Sigmoid colon (tissue), 7 donors: ENCODE measurements around the gene ADGRV1. TPM values are rescaled to one million over a fixed set of nuclear protein-coding genes. Genes with fewer than 3 reads are reported as not detected.

Source experiments
- DNase-seq: peaks from one replicate; pipeline ENCODE4 v3.0.0-alpha.2; 2019
- H3K27ac ChIP-seq, 4 donors: fragments of 200-600 bp; sonication (generic); one replicate each; pipeline ENCODE4 v1.5.1; 2016 to 2019; ENCODE audit warnings: mild to moderate bottlenecking in 1 of 4
- H3K27me3 ChIP-seq, 3 donors: fragments of 200-600 bp; sonication (generic); one replicate each; pipeline ENCODE4 v1.5.1; 2019; ENCODE audit warnings: mild to moderate bottlenecking in 1 of 3
- H3K36me3 ChIP-seq, 4 donors: fragments of 200-600 bp; sonication (generic); one replicate each; pipeline ENCODE4 v1.5.1; 2016 to 2019
- H3K4me1 ChIP-seq, 4 donors: fragments of 200-600 bp; sonication (generic); one replicate each; pipeline ENCODE4 v1.5.1; 2017 to 2019
- H3K4me3 ChIP-seq, 4 donors: fragments of 200-600 bp; sonication (generic); one replicate each; pipeline ENCODE4 v1.5.1; 2017 to 2019; ENCODE audit warnings: mild to moderate bottlenecking in 2 of 4, moderate library complexity in 1 of 4
- H3K9me3 ChIP-seq, 4 donors: fragments of 200-600 bp in 3 of 4; sonication (generic) in 3 of 4; one replicate each; pipeline versions ENCODE4 v1.5.1 to v1.6.1; 2013 to 2019
- CTCF ChIP-seq, 4 experiments: fragments of 450-650 bp in 3 of 4; fragments of 200-600 bp in 1 of 4; IDR thresholded peaks; one replicate each; pipeline ENCODE4 v1.5.1; 2016 to 2019; ENCODE audit warnings: antibody characterized with exemption in 4 of 4, mild to moderate bottlenecking in 3 of 4, moderate library complexity in 2 of 4
- EP300 ChIP-seq, 4 donors: sonication (generic); formaldehyde crosslinking; IDR thresholded peaks; one replicate each; pipeline ENCODE4 v1.6.1; 2017; ENCODE audit warnings: antibody characterized with exemption in 4 of 4
- POLR2A ChIP-seq, 2 donors: fragments of 450-650 bp; IDR thresholded peaks; one replicate each; pipeline ENCODE4 v1.6.1; 2016; ENCODE audit warnings: antibody characterized with exemption in 2 of 2, mild to moderate bottlenecking in 2 of 2, moderate library complexity in 2 of 2
- POLR2AphosphoS5 ChIP-seq, 4 donors: sonication (generic); formaldehyde crosslinking; IDR thresholded peaks; one replicate each; pipeline ENCODE4 v1.6.1; 2017; ENCODE audit warnings: antibody characterized with exemption in 4 of 4
- WGBS, 2 donors: extraction: QIAGEN DNeasy Blood & Tissue Kit; methylation state at CpG; one replicate each; pipeline ENCODE4 v1.1.7; 2013; 5-methylcytosine and 5-hydroxymethylcytosine counted together
- intact Hi-C: fragments of 100-400 bp; cut with DNase I; formaldehyde crosslinking; loops from one replicate; pipeline ENCODE4 v1.15.1; 2023
- polyA plus RNA-seq, 3 donors: library from polyadenylated mRNA; stranded (reverse); fragments of 200-250 nt; gene quantifications; one replicate each; pipeline ENCODE4 v1.2.3, GENCODE V29; 2013
- total RNA-seq, 4 donors: library from RNA; depleted of rRNA; stranded (reverse); fragments of >200 nt; gene quantifications; one replicate each; pipeline ENCODE4 v1.1.0, GENCODE V29; 2016
- donor health status: healthy with polysubstance abuse.
- donor health status: Bipolar disorder and iron deficiency.
- donor health status: healthy.

ADGRV1 gene
- total and polyA plus RNA-seq, 7 donors: 0.54 to 2.1 (median 0.74) TPM; not detected in 1

GRCh38 chr5:91052977-91053740 is 494.6 kb downstream of the ADGRV1 start:
- intact Hi-C loops: no loop called here
- no peaks in the 10 kb centered on the region for H3K36me3 ChIP-seq
- H3K4me1 ChIP-seq: peaks cover 0 to 48% (median 38%) of the 10 kb centered on the region in 4 donors
- DNase-seq: no peak
- peak overlapping the region in 3 of 4 donors; percentile 29 to 36 (median 31) for H3K27ac ChIP-seq
- TF ChIP-seq POLR2AphosphoS5 (IDR thresholded peaks at IDR 0.05) (peak in 1 of 4 donors; percentile 29), EP300 (IDR thresholded peaks at IDR 0.05) (no peak), CTCF (IDR thresholded peaks at IDR 0.05) (no peak)
- no peaks in the 10 kb centered on the region for H3K9me3 ChIP-seq
- no peaks in the 10 kb centered on the region for H3K27me3 ChIP-seq
- 37 to 46% methylated on average over 4 of the region's 4 CpGs for WGBS, 2 donors
- H3K4me3 ChIP-seq: no peak overlapping the region

GRCh38 chr5:91053741-91054025 is 495.1 kb downstream of the ADGRV1 start:
- Histone ChIP-seq H3K9me3 (no peaks in the 10 kb centered on the region), H3K27ac (peak overlapping the region in 3 of 4 donors; percentile 29 to 36 (median 31)), H3K4me3 (no peak overlapping the region), H3K4me1 (peaks cover 0 to 48% (median 39%) of the 10 kb centered on the region in 4 donors), H3K36me3 (no peaks in the 10 kb centered on the region), H3K27me3 (no peaks in the 10 kb centered on the region)
- TF ChIP-seq POLR2AphosphoS5 (IDR thresholded peaks at IDR 0.05) (no peak), POLR2A (IDR thresholded peaks at IDR 0.05) (no peak), CTCF (IDR thresholded peaks at IDR 0.05) (no peak), EP300 (IDR thresholded peaks at IDR 0.05) (no peak)
- DNase-seq: no peak
- intact Hi-C loops: no loop called here
- WGBS, 2 donors: 81 to 87% methylated on average over 1 of the region's 1 CpG

- H3K4me1 ChIP-seq: peaks cover 0 to 38% (median 32%) of the 10 kb centered on the region in 4 donors
- TF ChIP-seq POLR2A (IDR thresholded peaks at IDR 0.05) (no peak), CTCF (IDR thresholded peaks at IDR 0.05) (no peak), EP300 (IDR thresholded peaks at IDR 0.05) (no peak), POLR2AphosphoS5 (IDR thresholded peaks at IDR 0.05) (no peak)
- H3K27me3 ChIP-seq: no peaks in the 10 kb centered on the region
- intact Hi-C loops: no loop called here
- no peak for DNase-seq
- no peak overlapping the region for H3K4me3 ChIP-seq
- no peaks in the 10 kb centered on the region for H3K9me3 ChIP-seq
- no peak overlapping the region for H3K27ac ChIP-seq
- H3K36me3 ChIP-seq: no peaks in the 10 kb centered on the region
- WGBS, 2 donors: 0 to 24% methylated on average over 1 of the region's 1 CpG
Observed at GRCh38 chr5:91058155-91058554, 499.6 kb downstream of the ADGRV1 start.

- no peak for DNase-seq
- Histone ChIP-seq H3K27me3 (no peaks in the 10 kb centered on the region), H3K36me3 (no peaks in the 10 kb centered on the region), H3K9me3 (no peaks in the 10 kb centered on the region), H3K4me1 (peaks cover 0 to 34% (median 28%) of the 10 kb centered on the region in 4 donors), H3K27ac (no peak overlapping the region), H3K4me3 (no peak overlapping the region)
- 21 to 61% methylated on average over 4 of the region's 4 CpGs for WGBS, 2 donors
- peak in 1 of 4 donors; percentile 11 for TF ChIP-seq POLR2AphosphoS5 (IDR thresholded peaks at IDR 0.05)
- no peak for TF ChIP-seq EP300 (IDR thresholded peaks at IDR 0.05)
- intact Hi-C loops: no loop called here
Observed at GRCh38 chr5:91058575-91058974, 500.0 kb downstream of the ADGRV1 start.

- TF ChIP-seq CTCF (IDR thresholded peaks at IDR 0.05) (no peak), POLR2A (IDR thresholded peaks at IDR 0.05) (no peak)
- intact Hi-C loops: no loop called here
- no peak overlapping the region for H3K4me3 ChIP-seq
- no peaks in the 10 kb centered on the region for H3K27me3 ChIP-seq
- H3K9me3 ChIP-seq: no peaks in the 10 kb centered on the region
- no peak for DNase-seq
- peaks cover 0 to 27% (median 21%) of the 10 kb centered on the region in 4 donors for H3K4me1 ChIP-seq
- WGBS, 2 donors: 43 to 64% methylated on average over 1 of the region's 1 CpG
- no peaks in the 10 kb centered on the region for H3K36me3 ChIP-seq
- no peak overlapping the region for H3K27ac ChIP-seq
Observed at GRCh38 chr5:91059409-91059808, 500.8 kb downstream of the ADGRV1 start.
